Cortex of kidney (tissue), 1 donor: ENCODE results near the gene CMIP.
"Not testable (repeated sequence)": the region's sequence is repeated elsewhere in the genome, so short reads cannot be mapped to it uniquely, and the experiment has no call there.

Experiments used
- DNase-seq: peaks from one replicate; lab custom pipeline; 2025; lab: John Stamatoyannopoulos, UW

Gene CMIP

GRCh38 chr16:81517629-81518438 lies 73.2 kb downstream of the CMIP start:
- no peak for DNase-seq

- DNase-seq: no peak
Observed at GRCh38 chr16:81518439-81518757, 73.8 kb downstream of the CMIP start.

GRCh38 chr16:81519301-81520150 lies 74.9 kb downstream of the CMIP start:
- DNase-seq: no peak

GRCh38 chr16:81520151-81520470 lies 75.5 kb downstream of the CMIP start:
- DNase-seq: no peak

- DNase-seq: no peak
Observed at GRCh38 chr16:81520560-81521135, 76.0 kb downstream of the CMIP start.

- DNase-seq: no peak
Observed at GRCh38 chr16:81521141-81521626, 76.6 kb downstream of the CMIP start.

- no peak for DNase-seq
Observed at GRCh38 chr16:81522108-81522701, 77.6 kb downstream of the CMIP start.

GRCh38 chr16:81522851-81523250 lies 78.2 kb downstream of the CMIP start:
- not testable (repeated sequence) for DNase-seq

GRCh38 chr16:81523387-81524115 lies 78.9 kb downstream of the CMIP start:
- no peak for DNase-seq

- DNase-seq: no peak
Observed at GRCh38 chr16:81524382-81524781, 79.8 kb downstream of the CMIP start.

- not testable (repeated sequence) for DNase-seq
Observed at GRCh38 chr16:81524885-81525284, 80.3 kb downstream of the CMIP start.

- no peak for DNase-seq
Observed at GRCh38 chr16:81526199-81526598, 81.6 kb downstream of the CMIP start.

- no peak for DNase-seq
Observed at GRCh38 chr16:81526935-81527334, 82.3 kb downstream of the CMIP start.

GRCh38 chr16:81527477-81528178 lies 83.0 kb downstream of the CMIP start:
- DNase-seq: no peak

GRCh38 chr16:81528256-81528655 lies 83.6 kb downstream of the CMIP start:
- no peak for DNase-seq

- no peak for DNase-seq
Observed at GRCh38 chr16:81530296-81530721, 85.7 kb downstream of the CMIP start.

- DNase-seq: no peak
Observed at GRCh38 chr16:81530814-81531213, 86.2 kb downstream of the CMIP start.

GRCh38 chr16:81531419-81531821 lies 86.8 kb downstream of the CMIP start:
- no peak for DNase-seq

- DNase-seq: no peak
Observed at GRCh38 chr16:81532491-81533174, 88.0 kb downstream of the CMIP start.

GRCh38 chr16:81533175-81533507 lies 88.5 kb downstream of the CMIP start:
- no peak for DNase-seq
